ENCODE data around the gene TEX48.

The TEX48 gene

DNA sequence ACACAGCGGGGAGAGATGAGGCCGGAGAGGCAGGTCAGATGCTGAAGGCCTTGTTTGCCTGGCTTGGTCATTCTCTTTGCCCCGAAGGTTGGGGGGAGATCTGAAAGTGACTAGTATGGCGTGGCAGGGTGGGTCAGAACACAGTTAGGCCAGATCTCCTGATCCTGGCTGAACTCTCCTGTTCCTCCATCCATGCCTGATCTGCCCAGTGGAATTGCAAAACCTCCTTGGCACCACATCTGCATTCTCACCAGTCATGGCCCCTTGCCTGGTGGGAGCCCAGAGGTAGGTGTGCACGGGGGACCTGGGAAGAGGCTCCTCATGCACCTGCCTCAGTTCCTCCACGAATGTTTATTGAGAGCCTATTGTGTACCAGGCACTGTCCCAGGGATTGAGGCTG, 47.6 kb downstream of the TEX48 start:
- TF ChIP-seq, protein P1, sequence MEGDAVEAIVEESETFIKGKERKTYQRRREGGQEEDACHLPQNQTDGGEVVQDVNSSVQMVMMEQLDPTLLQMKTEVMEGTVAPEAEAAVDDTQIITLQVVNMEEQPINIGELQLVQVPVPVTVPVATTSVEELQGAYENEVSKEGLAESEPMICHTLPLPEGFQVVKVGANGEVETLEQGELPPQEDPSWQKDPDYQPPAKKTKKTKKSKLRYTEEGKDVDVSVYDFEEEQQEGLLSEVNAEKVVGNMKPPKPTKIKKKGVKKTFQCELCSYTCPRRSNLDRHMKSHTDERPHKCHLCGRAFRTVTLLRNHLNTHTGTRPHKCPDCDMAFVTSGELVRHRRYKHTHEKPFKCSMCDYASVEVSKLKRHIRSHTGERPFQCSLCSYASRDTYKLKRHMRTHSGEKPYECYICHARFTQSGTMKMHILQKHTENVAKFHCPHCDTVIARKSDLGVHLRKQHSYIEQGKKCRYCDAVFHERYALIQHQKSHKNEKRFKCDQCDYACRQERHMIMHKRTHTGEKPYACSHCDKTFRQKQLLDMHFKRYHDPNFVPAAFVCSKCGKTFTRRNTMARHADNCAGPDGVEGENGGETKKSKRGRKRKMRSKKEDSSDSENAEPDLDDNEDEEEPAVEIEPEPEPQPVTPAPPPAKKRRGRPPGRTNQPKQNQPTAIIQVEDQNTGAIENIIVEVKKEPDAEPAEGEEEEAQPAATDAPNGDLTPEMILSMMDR (IDR thresholded peaks at IDR 0.05; ENCODE audit: low read depth, low read length, missing control alignments): no peak
- DNase-seq (ENCODE audit: extremely low read depth, low read depth): no peak
- H3K4me3 ChIP-seq (replicated peaks; ENCODE audit: low read depth, low read length): no peak overlapping the region

GRCh38 chr9:114633438-114634089, 48.4 kb downstream of the TEX48 start:
- no peak for DNase-seq (ENCODE audit: extremely low read depth, low read depth)
- TF ChIP-seq, protein P1 (IDR thresholded peaks at IDR 0.05; ENCODE audit: low read depth, low read length, missing control alignments): no peak
- no peak overlapping the region for H3K4me3 ChIP-seq (replicated peaks; ENCODE audit: low read depth, low read length)

- no peak overlapping the region for H3K4me3 ChIP-seq (replicated peaks; ENCODE audit: low read depth, low read length)
- TF ChIP-seq, protein P1 (IDR thresholded peaks at IDR 0.05; ENCODE audit: low read depth, low read length, missing control alignments): no peak
- no peak for DNase-seq (ENCODE audit: extremely low read depth, low read depth)
Measured at GRCh38 chr9:114631166-114631565, 50.8 kb downstream of the TEX48 start.

- H3K4me3 ChIP-seq (replicated peaks; ENCODE audit: low read depth, low read length): no peak overlapping the region
- TF ChIP-seq, protein P1 (IDR thresholded peaks at IDR 0.05; ENCODE audit: low read depth, low read length, missing control alignments): no peak
- DNase-seq (ENCODE audit: extremely low read depth, low read depth): no peak
Measured at GRCh38 chr9:114629563-114630090, 52.4 kb downstream of the TEX48 start.

- DNase-seq (ENCODE audit: extremely low read depth, low read depth): no peak
Measured at GRCh38 chr9:114627553-114627952, 54.4 kb downstream of the TEX48 start.

GRCh38 chr9:114626415-114627020, 55.5 kb downstream of the TEX48 start:
- no peak for DNase-seq (ENCODE audit: extremely low read depth, low read depth)
- TF ChIP-seq, protein P1 (IDR thresholded peaks at IDR 0.05; ENCODE audit: low read depth, low read length, missing control alignments): no peak
- H3K4me3 ChIP-seq (replicated peaks; ENCODE audit: low read depth, low read length): no peak overlapping the region

More at GRCh38 chr9:114627553-114627952, 54.4 kb downstream of the TEX48 start:
- H3K4me3 ChIP-seq (replicated peaks; ENCODE audit: low read depth, low read length): no peak overlapping the region
- TF ChIP-seq, protein P1 (IDR thresholded peaks at IDR 0.05; ENCODE audit: low read depth, low read length, missing control alignments): no peak
